CD14-positive monocyte (primary cell): Measurements from ENCODE around the gene EFHC1. TPM values are rescaled to one million over a fixed set of nuclear protein-coding genes. Genes with fewer than 3 reads are reported as not detected.

Source experiments
- DNase-seq, 3 donors: peaks; one replicate each; pipeline ENCODE4 v3.0.0-alpha.2; 2011 to 2022
- H2AFZ ChIP-seq: 2 replicates; pipeline ENCODE4 v1.6.0; 2012; ENCODE audit warnings: mild to moderate bottlenecking, low read depth, low read length, inconsistent platforms; ENCODE audit not compliant: insufficient read depth, poor library complexity, severe bottlenecking
- H3K27ac ChIP-seq, 2 donors: 1 replicate in 1 of 2; 2 replicates in 1 of 2; pipeline ENCODE4 v1.5.1; 2012 to 2013; ENCODE audit warnings: low read length in 2 of 2, control low read depth in 1 of 2, inconsistent platforms in 1 of 2, low read depth in 1 of 2, mild to moderate bottlenecking in 1 of 2
- H3K27me3 ChIP-seq, 2 donors: one replicate each; pipeline versions ENCODE4 v1.6.0 to v1.6.1; 2011 to 2013; ENCODE audit warnings: low read length in 2 of 2; ENCODE audit not compliant: control insufficient read depth in 2 of 2, insufficient read depth in 2 of 2
- H3K36me3 ChIP-seq, 2 donors: replicated peaks in 1 of 2; 1 replicate in 1 of 2; 2 replicates in 1 of 2; pipeline versions ENCODE4 v1.5.1 to v1.6.1; 2012 to 2013; ENCODE audit warnings: low read length in 2 of 2, control low read depth in 1 of 2, inconsistent platforms in 1 of 2, mild to moderate bottlenecking in 1 of 2; ENCODE audit not compliant: insufficient read depth in 2 of 2, control insufficient read depth in 1 of 2
- H3K4me1 ChIP-seq, 2 donors: 1 replicate in 1 of 2; 2 replicates in 1 of 2; pipeline versions ENCODE4 v1.5.1 to v1.6.1; 2012 to 2013; ENCODE audit warnings: low read length in 2 of 2, control low read depth in 1 of 2, inconsistent platforms in 1 of 2, mild to moderate bottlenecking in 1 of 2, moderate library complexity in 1 of 2; ENCODE audit not compliant: insufficient read depth in 2 of 2, control insufficient read depth in 1 of 2
- H3K4me2 ChIP-seq: replicated peaks from 2 replicates; pipeline ENCODE3; 2012; ENCODE audit warnings: low read length, moderate library complexity, mild to moderate bottlenecking; ENCODE audit not compliant: poor library complexity, severe bottlenecking; ENCODE audit errors: extremely low read depth
- H3K4me3 ChIP-seq, 3 experiments: fragments of 200-600 bp in 1 of 3; sonication (generic) in 1 of 3; replicated peaks in 1 of 3; 1 replicate in 2 of 3; 2 replicates in 1 of 3; pipeline ENCODE4 v1.5.1; 2011 to 2013; ENCODE audit warnings: low read length in 3 of 3, mild to moderate bottlenecking in 3 of 3, control low read depth in 2 of 3, low read depth in 2 of 3, inconsistent platforms in 1 of 3, moderate library complexity in 1 of 3
- H3K79me2 ChIP-seq: 2 replicates; pipeline ENCODE4 v1.6.0; 2012; ENCODE audit warnings: mild to moderate bottlenecking, control low read depth, inconsistent platforms, low read length, moderate library complexity; ENCODE audit not compliant: insufficient read depth
- H3K9ac ChIP-seq: 2 replicates; pipeline ENCODE4 v1.6.0; 2017; ENCODE audit warnings: low read length, mild to moderate bottlenecking; ENCODE audit not compliant: insufficient read depth, poor library complexity, severe bottlenecking
- H3K9me3 ChIP-seq, 2 donors: replicated peaks in 1 of 2; 1 replicate in 1 of 2; 2 replicates in 1 of 2; pipeline versions ENCODE4 v1.5.1 to v1.6.1; 2012 to 2013; ENCODE audit warnings: low read length in 2 of 2, control low read depth in 1 of 2; ENCODE audit not compliant: control insufficient read depth in 1 of 2, insufficient read depth in 1 of 2
- H4K20me1 ChIP-seq: 2 replicates; pipeline ENCODE4 v1.6.0; 2012; ENCODE audit warnings: mild to moderate bottlenecking, low read length, control low read depth, moderate library complexity; ENCODE audit not compliant: insufficient read depth
- H3K27ac Mint-ChIP-seq, 7 donors: one replicate each; pipeline ENCODE4 v1.8.0; 2020; ENCODE audit warnings: mild to moderate bottlenecking in 7 of 7, mixed read lengths in 7 of 7, moderate library complexity in 6 of 7, inconsistent platforms in 2 of 7
- H3K27me3 Mint-ChIP-seq, 3 donors: one replicate each; pipeline ENCODE4 v1.8.0; 2021 to 2022; ENCODE audit warnings: low read depth in 3 of 3, mild to moderate bottlenecking in 3 of 3, mixed read lengths in 3 of 3, moderate library complexity in 3 of 3, inconsistent platforms in 1 of 3
- H3K36me3 Mint-ChIP-seq, 2 donors: one replicate each; pipeline ENCODE4 v1.8.0; 2020; ENCODE audit warnings: mixed read lengths in 2 of 2, inconsistent platforms in 1 of 2, mild to moderate bottlenecking in 1 of 2
- H3K4me1 Mint-ChIP-seq: one replicate; pipeline ENCODE4 v1.8.0; 2020; ENCODE audit warnings: mild to moderate bottlenecking, mixed read lengths
- H3K4me3 Mint-ChIP-seq, 2 donors: one replicate each; pipeline ENCODE4 v1.8.0; 2020; ENCODE audit warnings: mild to moderate bottlenecking in 2 of 2, mixed read lengths in 2 of 2, moderate library complexity in 1 of 2
- H3K9me3 Mint-ChIP-seq, 7 donors: one replicate each; pipeline ENCODE4 v1.8.0; 2020 to 2022; ENCODE audit warnings: mixed read lengths in 7 of 7, mild to moderate bottlenecking in 6 of 7, moderate library complexity in 6 of 7, inconsistent platforms in 2 of 7
- WGBS: methylation state at CpG from one replicate; pipeline ENCODE4 v1.1.5; 2013; ENCODE audit warnings: missing lambda C conversion rate; ENCODE audit not compliant: insufficient coverage; 5-methylcytosine and 5-hydroxymethylcytosine counted together
- intact Hi-C, 2 donors: fragments of 100-400 bp; cut with micrococcal nuclease; formaldehyde crosslinking; loops; one replicate each; pipeline versions ENCODE4 v1.15.0 to v1.15.1; 2023
- polyA plus RNA-seq, 3 donors: library from polyadenylated mRNA; depleted of rRNA in 1 of 3; unstranded in 2 of 3; stranded (reverse) in 1 of 3; fragments of 300-500 nt in 2 of 3; fragments of >200 nt in 1 of 3; fragmentation: Illumina TruSeq in 2 of 3; gene quantifications; 1 replicate in 2 of 3; 2 replicates in 1 of 3; pipeline ENCODE4 v1.2.3, GENCODE V29; 2012 to 2021
- TF ChIP-seq, protein P1 (sequence below): fragments of 200-600 bp; IDR thresholded peaks from one replicate; pipeline ENCODE4 v1.8.0; 2022; ENCODE audit warnings: antibody characterized with exemption, mild to moderate bottlenecking

The EFHC1 gene
- polyA plus RNA-seq, 3 donors: 0.30 to 13.5 (median 2.3) TPM

DNA sequence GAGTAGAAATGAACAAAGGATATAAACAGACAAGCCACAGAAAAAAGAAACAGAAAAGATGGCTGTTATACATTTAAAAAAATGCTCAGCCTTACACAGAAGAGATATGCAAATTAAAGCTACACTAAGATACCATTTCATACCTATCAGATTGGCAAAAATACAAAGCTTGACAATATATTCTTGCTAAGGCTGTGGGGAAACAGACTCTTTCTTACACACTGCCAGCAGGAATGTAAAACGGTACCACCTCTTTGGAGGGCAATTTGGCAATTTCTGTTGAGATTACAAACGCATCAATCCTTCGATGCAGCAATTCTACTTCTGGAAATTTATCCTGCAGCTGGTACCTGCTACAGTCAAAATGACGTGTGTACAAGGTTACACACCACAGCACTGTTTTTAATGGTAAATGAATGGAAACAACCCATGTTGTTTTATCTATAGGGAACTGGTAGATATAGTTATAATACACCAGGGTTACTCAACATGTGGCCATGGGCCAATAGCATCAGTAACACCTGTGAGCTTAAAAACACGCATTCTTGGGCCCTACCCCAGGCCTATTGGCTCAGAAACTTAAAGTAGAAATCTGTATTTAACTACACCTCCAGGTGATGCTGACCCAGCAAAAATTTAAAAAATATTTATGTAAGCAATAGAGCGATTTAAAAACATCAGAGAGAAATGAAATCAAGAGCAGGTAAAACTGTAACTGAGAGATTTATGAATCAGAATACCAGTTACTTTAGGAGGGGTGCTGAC, 103.4 kb downstream of the EFHC1 start:
- peaks cover 0 to 25% of the 10 kb centered on the region in 2 donors for H3K36me3 ChIP-seq
- H3K27me3 Mint-ChIP-seq: peaks cover 0 to 2% (median 2%) of the 10 kb centered on the region in 3 donors
- no peak overlapping the region for H3K4me3 ChIP-seq
- no peak overlapping the region for H3K4me2 ChIP-seq
- H3K79me2 ChIP-seq: no peaks in the 10 kb centered on the region
- H3K9me3 Mint-ChIP-seq: peaks cover 0 to 3% (median 0%) of the 10 kb centered on the region in 7 donors
- peaks cover 4% of the 10 kb centered on the region for H4K20me1 ChIP-seq
- no CpG with 5 or more reads among the region's 6 CpGs for WGBS
- no peaks in the 10 kb centered on the region for H3K9me3 ChIP-seq
- TF ChIP-seq, protein P1, sequence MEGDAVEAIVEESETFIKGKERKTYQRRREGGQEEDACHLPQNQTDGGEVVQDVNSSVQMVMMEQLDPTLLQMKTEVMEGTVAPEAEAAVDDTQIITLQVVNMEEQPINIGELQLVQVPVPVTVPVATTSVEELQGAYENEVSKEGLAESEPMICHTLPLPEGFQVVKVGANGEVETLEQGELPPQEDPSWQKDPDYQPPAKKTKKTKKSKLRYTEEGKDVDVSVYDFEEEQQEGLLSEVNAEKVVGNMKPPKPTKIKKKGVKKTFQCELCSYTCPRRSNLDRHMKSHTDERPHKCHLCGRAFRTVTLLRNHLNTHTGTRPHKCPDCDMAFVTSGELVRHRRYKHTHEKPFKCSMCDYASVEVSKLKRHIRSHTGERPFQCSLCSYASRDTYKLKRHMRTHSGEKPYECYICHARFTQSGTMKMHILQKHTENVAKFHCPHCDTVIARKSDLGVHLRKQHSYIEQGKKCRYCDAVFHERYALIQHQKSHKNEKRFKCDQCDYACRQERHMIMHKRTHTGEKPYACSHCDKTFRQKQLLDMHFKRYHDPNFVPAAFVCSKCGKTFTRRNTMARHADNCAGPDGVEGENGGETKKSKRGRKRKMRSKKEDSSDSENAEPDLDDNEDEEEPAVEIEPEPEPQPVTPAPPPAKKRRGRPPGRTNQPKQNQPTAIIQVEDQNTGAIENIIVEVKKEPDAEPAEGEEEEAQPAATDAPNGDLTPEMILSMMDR: no peak
- intact Hi-C loops: no loop called here
- H3K27me3 ChIP-seq: no peaks in the 10 kb centered on the region
- no peak for DNase-seq
- no peak overlapping the region for H3K27ac Mint-ChIP-seq
- no peaks in the 10 kb centered on the region for H3K4me1 ChIP-seq
- H3K4me3 Mint-ChIP-seq: no peak overlapping the region
- H3K27ac ChIP-seq: no peak overlapping the region
- peaks cover 26 to 42% of the 10 kb centered on the region in 2 donors for H3K36me3 Mint-ChIP-seq
- peaks cover 6% of the 10 kb centered on the region for H3K4me1 Mint-ChIP-seq
- H3K9ac ChIP-seq: no peak overlapping the region
- H2AFZ ChIP-seq: no peak overlapping the region

DNA sequence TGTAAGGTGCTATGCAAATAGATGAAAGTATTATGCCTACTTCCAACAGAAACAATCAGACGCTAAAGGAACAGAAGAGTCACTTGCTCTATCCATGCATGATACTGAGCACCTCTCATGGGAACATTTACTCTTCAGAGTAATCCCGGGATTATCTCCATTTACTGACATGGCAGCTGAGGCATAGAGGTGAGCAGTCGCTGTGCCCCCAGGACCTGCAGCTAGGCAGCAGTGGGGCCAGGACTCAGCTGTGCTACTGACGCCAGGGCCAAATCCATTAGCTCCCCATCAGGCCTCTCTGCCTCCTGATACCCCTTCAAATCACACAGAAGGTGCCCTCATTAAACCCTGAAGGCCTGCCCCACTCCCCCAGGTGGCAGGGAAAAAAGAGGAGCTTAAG, 104.8 kb downstream of the EFHC1 start:
- intact Hi-C loops: no loop called here
- no peak overlapping the region for H3K9ac ChIP-seq
- H3K27me3 Mint-ChIP-seq: peaks cover 0 to 2% (median 0%) of the 10 kb centered on the region in 3 donors
- peaks cover 4% of the 10 kb centered on the region for H4K20me1 ChIP-seq
- no peaks in the 10 kb centered on the region for H3K79me2 ChIP-seq
- H3K27me3 ChIP-seq: no peaks in the 10 kb centered on the region
- H3K4me3 ChIP-seq: no peak overlapping the region
- no peak overlapping the region for H3K4me2 ChIP-seq
- no peak overlapping the region for H3K27ac ChIP-seq
- DNase-seq: no peak
- no peaks in the 10 kb centered on the region for H3K9me3 ChIP-seq
- peaks cover 14 to 38% of the 10 kb centered on the region in 2 donors for H3K36me3 Mint-ChIP-seq
- no peak overlapping the region for H3K27ac Mint-ChIP-seq
- no peak overlapping the region for H2AFZ ChIP-seq
- H3K4me3 Mint-ChIP-seq: no peak overlapping the region
- peaks cover 0 to 3% (median 0%) of the 10 kb centered on the region in 7 donors for H3K9me3 Mint-ChIP-seq
- peaks cover 4 to 24% of the 10 kb centered on the region in 2 donors for H3K36me3 ChIP-seq
- WGBS: 100% methylated on average over 4 of the region's 4 CpGs
- no peaks in the 10 kb centered on the region for H3K4me1 ChIP-seq
- TF ChIP-seq, protein P1: no peak
- peaks cover 6% of the 10 kb centered on the region for H3K4me1 Mint-ChIP-seq
